Nephron (organoid): ENCODE results near the gene UMPS.

Experiments
- H3K27ac Mint-ChIP-seq, 3 experiments: 2 replicates each; pipeline ENCODE4 v1.8.0; 2020; ENCODE audit warnings: mixed read lengths in 3 of 3, mild to moderate bottlenecking in 2 of 3, moderate library complexity in 1 of 3
- H3K27me3 Mint-ChIP-seq: 2 replicates; pipeline ENCODE4 v1.8.0; 2021; ENCODE audit warnings: low read depth, mild to moderate bottlenecking, moderate library complexity, mixed read lengths
- H3K36me3 Mint-ChIP-seq: 2 replicates; pipeline ENCODE4 v1.8.0; 2020; ENCODE audit warnings: low read depth, mixed read lengths
- H3K4me1 Mint-ChIP-seq: 2 replicates; pipeline ENCODE4 v1.8.0; 2020; ENCODE audit warnings: mixed read lengths
- H3K4me3 Mint-ChIP-seq, 3 experiments: 2 replicates each; pipeline ENCODE4 v1.8.0; 2020; ENCODE audit warnings: mild to moderate bottlenecking in 3 of 3, mixed read lengths in 3 of 3, moderate library complexity in 2 of 3
- H3K9me3 Mint-ChIP-seq: 2 replicates; pipeline ENCODE4 v1.8.0; 2020; ENCODE audit warnings: mixed read lengths
- CTCF ChIP-seq, 3 experiments: fragments of 200-600 bp; sonication (generic); IDR thresholded peaks; one replicate each; pipeline ENCODE4 v1.5.0; 2021; ENCODE audit warnings: antibody characterized with exemption in 3 of 3; ENCODE audit not compliant: unreplicated experiment in 3 of 3

The UMPS gene

DNA sequence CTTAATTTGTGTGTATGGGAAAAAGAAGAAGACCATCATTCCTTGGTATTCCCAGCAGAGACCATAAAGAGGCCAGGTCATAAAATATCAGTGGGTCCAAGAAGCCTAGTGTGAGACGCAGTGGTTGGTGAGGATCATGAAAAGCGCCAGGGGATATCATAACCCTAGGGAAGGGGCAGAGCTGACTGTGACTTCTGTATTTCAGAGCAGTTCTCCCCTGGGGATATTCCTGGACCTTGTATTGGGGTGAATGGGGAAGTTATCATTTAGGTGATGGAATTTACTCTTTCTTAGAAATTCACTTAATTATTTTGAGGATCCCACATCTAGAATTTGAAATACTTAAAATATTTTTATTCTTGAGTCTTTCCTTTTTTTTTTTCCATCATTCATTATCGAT lies 34.9 kb upstream of the UMPS start:
- H3K9me3 Mint-ChIP-seq, result no peaks in the 10 kb centered on the region
- no peak overlapping the region for H3K4me3 Mint-ChIP-seq
- no peaks in the 10 kb centered on the region for H3K27me3 Mint-ChIP-seq
- peaks cover 7% of the 10 kb centered on the region for H3K36me3 Mint-ChIP-seq
- no peak overlapping the region for H3K27ac Mint-ChIP-seq
- no peaks in the 10 kb centered on the region for H3K4me1 Mint-ChIP-seq
- no peak for TF ChIP-seq CTCF (IDR thresholded peaks at IDR 0.05; ENCODE audit: unreplicated experiment in 3 of 3)

- H3K27ac Mint-ChIP-seq, result no peak overlapping the region
- no peaks in the 10 kb centered on the region for H3K27me3 Mint-ChIP-seq
- no peaks in the 10 kb centered on the region for H3K4me1 Mint-ChIP-seq
- TF ChIP-seq CTCF (IDR thresholded peaks at IDR 0.05; ENCODE audit: unreplicated experiment in 3 of 3), result no peak
- H3K4me3 Mint-ChIP-seq, result no peak overlapping the region
- no peaks in the 10 kb centered on the region for H3K9me3 Mint-ChIP-seq
- H3K36me3 Mint-ChIP-seq, result peaks cover 7% of the 10 kb centered on the region
These were observed 34.2 kb upstream of the UMPS start for GRCh38 chr3:124696006-124696405.

- peaks cover 7% of the 10 kb centered on the region for H3K36me3 Mint-ChIP-seq
- H3K27me3 Mint-ChIP-seq, result no peaks in the 10 kb centered on the region
- H3K9me3 Mint-ChIP-seq, result no peaks in the 10 kb centered on the region
- no peak overlapping the region for H3K27ac Mint-ChIP-seq
- no peak for TF ChIP-seq CTCF (IDR thresholded peaks at IDR 0.05; ENCODE audit: unreplicated experiment in 3 of 3)
- no peaks in the 10 kb centered on the region for H3K4me1 Mint-ChIP-seq
- H3K4me3 Mint-ChIP-seq, result no peak overlapping the region
These were observed 33.0 kb upstream of the UMPS start for GRCh38 chr3:124697302-124697701.

- Mint-ChIP-seq H3K4me1 (no peaks in the 10 kb centered on the region), H3K4me3 (no peak overlapping the region), H3K36me3 (peaks cover 7% of the 10 kb centered on the region), H3K27me3 (no peaks in the 10 kb centered on the region), H3K27ac (no peak overlapping the region), H3K9me3 (no peaks in the 10 kb centered on the region)
- TF ChIP-seq CTCF (IDR thresholded peaks at IDR 0.05; ENCODE audit: unreplicated experiment in 3 of 3), result no peak
These were observed 32.1 kb upstream of the UMPS start for GRCh38 chr3:124698030-124698770.

- H3K27ac Mint-ChIP-seq, result no peak overlapping the region
- no peaks in the 10 kb centered on the region for H3K27me3 Mint-ChIP-seq
- TF ChIP-seq CTCF (IDR thresholded peaks at IDR 0.05; ENCODE audit: unreplicated experiment in 3 of 3), result no peak
- no peaks in the 10 kb centered on the region for H3K4me1 Mint-ChIP-seq
- H3K36me3 Mint-ChIP-seq, result peaks cover 7% of the 10 kb centered on the region
- no peaks in the 10 kb centered on the region for H3K9me3 Mint-ChIP-seq
- H3K4me3 Mint-ChIP-seq, result no peak overlapping the region
These were observed 31.2 kb upstream of the UMPS start for GRCh38 chr3:124699051-124699450.
